ENCODE data around the gene SRGN.
"Not testable (repeated sequence)": the region's sequence is repeated elsewhere in the genome, so short reads cannot be mapped to it uniquely, and the experiment has no call there.

Gene SRGN, protein sequence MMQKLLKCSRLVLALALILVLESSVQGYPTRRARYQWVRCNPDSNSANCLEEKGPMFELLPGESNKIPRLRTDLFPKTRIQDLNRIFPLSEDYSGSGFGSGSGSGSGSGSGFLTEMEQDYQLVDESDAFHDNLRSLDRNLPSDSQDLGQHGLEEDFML

DNA sequence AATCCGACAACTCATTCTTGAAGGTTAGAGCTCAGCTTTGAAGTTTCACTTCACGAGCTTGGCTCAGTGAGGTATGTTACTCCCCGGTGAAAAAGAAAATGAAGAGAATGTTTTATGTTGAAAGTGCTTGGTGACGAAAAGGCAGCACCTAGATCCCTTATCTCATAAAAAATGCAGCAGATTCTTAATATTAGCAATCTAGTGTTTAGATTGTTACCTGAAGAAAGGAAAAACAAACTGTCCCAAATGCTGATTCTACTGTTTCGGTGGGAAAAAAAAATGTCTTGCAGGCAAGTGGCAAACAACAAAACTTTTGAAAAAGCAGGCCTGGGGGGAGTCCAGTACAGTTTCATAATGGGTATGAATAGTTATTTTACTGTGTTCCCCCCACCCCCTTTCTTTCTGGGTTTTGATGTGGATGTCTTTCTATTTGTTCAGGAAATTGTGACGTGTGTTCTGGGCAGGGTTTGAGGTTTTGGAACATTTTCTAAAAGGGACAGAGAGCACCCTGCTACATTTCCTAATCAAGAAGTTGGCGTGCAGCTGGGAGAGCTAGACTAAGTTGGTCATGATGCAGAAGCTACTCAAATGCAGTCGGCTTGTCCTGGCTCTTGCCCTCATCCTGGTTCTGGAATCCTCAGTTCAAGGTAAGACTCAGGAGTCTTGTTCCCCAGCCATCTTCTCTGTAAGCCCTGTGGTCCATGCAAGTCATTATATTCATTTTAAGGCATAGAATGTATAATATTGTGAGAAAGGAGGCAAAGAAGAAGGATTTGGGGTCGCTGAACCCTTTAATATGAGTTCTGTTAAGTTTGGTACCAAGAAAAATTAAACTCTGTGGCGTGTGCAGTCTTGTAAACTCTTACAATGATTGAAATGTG lies at the start of gene SRGN:
SRGN (plus strand) TSS at position 514 of the 881 bp plus-strand sequence; CDS start at position 569, 55 bp downstream.
- Histone ChIP-seq H3K79me2 (ENCODE audit: low read length) (peaks cover 47% of the 10 kb centered on the region), H3K9ac (ENCODE audit: low read length) (peak within 1 kb of the TSS; percentile 95), H3K4me2 (ENCODE audit: low read depth, low read length) (peak within 1 kb of the TSS; percentile 97), H2AFZ (ENCODE audit: low read length) (peak within 1 kb of the TSS; percentile 46; the same call in 1 of the 2 replicates), H3K27me3 (replicated peaks; ENCODE audit: insufficient read depth, low read length) (no peaks in the 10 kb centered on the region), H3K4me1 (ENCODE audit: low read length) (peaks cover 26% of the 10 kb centered on the region), H3K9me2 (replicated peaks; ENCODE audit: insufficient read depth, low read length) (no peaks in the 10 kb centered on the region), H4K20me1 (ENCODE audit: insufficient read depth, low read length) (no peaks in the 10 kb centered on the region), H3K27ac (ENCODE audit: low read length) (peak within 1 kb of the TSS; percentile 95), H3K4me3 (ENCODE audit: low read length) (peak within 1 kb of the TSS; percentile 77), H3K36me3 (replicated peaks; ENCODE audit: insufficient read depth, low read length) (no peaks in the 10 kb centered on the region), H3F3A (ENCODE audit: insufficient read depth, low read length) (peaks cover 53% of the 10 kb centered on the region), H3K9me3 (replicated peaks; ENCODE audit: insufficient read depth, low read length) (no peaks in the 10 kb centered on the region)
- peak; percentile 97 for DNase-seq
- TF ChIP-seq, protein P1, sequence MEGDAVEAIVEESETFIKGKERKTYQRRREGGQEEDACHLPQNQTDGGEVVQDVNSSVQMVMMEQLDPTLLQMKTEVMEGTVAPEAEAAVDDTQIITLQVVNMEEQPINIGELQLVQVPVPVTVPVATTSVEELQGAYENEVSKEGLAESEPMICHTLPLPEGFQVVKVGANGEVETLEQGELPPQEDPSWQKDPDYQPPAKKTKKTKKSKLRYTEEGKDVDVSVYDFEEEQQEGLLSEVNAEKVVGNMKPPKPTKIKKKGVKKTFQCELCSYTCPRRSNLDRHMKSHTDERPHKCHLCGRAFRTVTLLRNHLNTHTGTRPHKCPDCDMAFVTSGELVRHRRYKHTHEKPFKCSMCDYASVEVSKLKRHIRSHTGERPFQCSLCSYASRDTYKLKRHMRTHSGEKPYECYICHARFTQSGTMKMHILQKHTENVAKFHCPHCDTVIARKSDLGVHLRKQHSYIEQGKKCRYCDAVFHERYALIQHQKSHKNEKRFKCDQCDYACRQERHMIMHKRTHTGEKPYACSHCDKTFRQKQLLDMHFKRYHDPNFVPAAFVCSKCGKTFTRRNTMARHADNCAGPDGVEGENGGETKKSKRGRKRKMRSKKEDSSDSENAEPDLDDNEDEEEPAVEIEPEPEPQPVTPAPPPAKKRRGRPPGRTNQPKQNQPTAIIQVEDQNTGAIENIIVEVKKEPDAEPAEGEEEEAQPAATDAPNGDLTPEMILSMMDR (IDR thresholded peaks at IDR 0.05; ENCODE audit: low read length), result no peak
- no peak for TF ChIP-seq EZH2 (optimal IDR thresholded peaks at IDR 0.05; ENCODE audit: low read depth, low read length)
- no peak for TF ChIP-seq EZH2phosphoT487 (IDR thresholded peaks at IDR 0.05; ENCODE audit: low read length)

DNA sequence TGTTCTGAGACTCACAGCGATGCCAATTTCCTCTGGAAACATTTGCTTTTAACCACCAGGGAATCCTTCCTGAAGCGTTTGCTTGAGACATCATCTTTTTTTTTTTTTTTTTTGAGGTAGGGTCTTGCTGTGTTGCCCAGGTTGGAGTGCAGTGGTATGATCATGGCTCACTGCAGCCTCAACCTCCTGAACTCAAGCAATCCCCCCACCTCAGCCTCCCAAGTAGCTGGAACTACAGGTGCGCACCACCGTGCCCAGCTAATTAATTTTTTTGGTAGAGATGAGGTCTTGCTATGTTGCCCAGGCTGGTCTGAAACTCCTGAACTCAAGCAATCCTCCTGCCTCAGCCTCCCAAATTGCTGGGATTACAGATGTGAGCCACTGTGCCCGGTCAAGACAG lies 47.0 kb upstream of the SRGN start:
- H3K27me3 ChIP-seq (replicated peaks; ENCODE audit: insufficient read depth, low read length); H3K27ac ChIP-seq (ENCODE audit: low read length); H3K9me2 ChIP-seq (replicated peaks; ENCODE audit: insufficient read depth, low read length); H3K9ac ChIP-seq (ENCODE audit: low read length); H3K4me2 ChIP-seq (ENCODE audit: low read depth, low read length); H3K79me2 ChIP-seq (ENCODE audit: low read length); H4K20me1 ChIP-seq (ENCODE audit: insufficient read depth, low read length); H2AFZ ChIP-seq (ENCODE audit: low read length); DNase-seq; H3K4me3 ChIP-seq (ENCODE audit: low read length); H3K36me3 ChIP-seq (replicated peaks; ENCODE audit: insufficient read depth, low read length); H3K9me3 ChIP-seq (replicated peaks; ENCODE audit: insufficient read depth, low read length): not testable (repeated sequence)
- Histone ChIP-seq H3F3A (ENCODE audit: insufficient read depth, low read length) (peaks cover 10% of the 10 kb centered on the region), H3K4me1 (ENCODE audit: low read length) (peaks cover 14% of the 10 kb centered on the region)

DNA sequence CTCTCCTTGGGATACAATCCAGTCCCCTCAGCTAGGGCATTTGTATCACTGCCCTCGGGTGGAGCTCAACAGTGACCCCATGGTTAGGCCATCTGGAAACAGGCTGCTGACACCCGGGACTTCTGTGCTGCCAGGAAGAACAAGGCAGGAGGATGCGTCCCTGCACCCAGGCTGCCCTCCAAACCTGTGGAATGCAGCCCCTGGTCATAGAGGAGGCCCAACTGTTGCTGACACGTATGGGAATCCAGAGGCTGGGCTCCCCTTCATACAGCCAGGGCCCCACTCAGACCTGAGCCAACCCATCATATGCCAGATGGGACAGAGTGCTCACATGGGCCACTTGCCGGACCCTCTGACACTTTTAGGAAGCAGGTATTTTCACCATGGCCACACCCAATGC lies 45.5 kb upstream of the SRGN start:
- Histone ChIP-seq H3K9me3 (replicated peaks; ENCODE audit: insufficient read depth, low read length) (no peaks in the 10 kb centered on the region), H3K4me3 (ENCODE audit: low read length) (no peak overlapping the region), H3K27ac (ENCODE audit: low read length) (no peak overlapping the region), H3K4me2 (ENCODE audit: low read depth, low read length) (no peak overlapping the region), H3K79me2 (ENCODE audit: low read length) (no peaks in the 10 kb centered on the region), H3K4me1 (ENCODE audit: low read length) (peaks cover 20% of the 10 kb centered on the region), H2AFZ (ENCODE audit: low read length) (no peak overlapping the region), H3K36me3 (replicated peaks; ENCODE audit: insufficient read depth, low read length) (no peaks in the 10 kb centered on the region), H4K20me1 (ENCODE audit: insufficient read depth, low read length) (no peaks in the 10 kb centered on the region), H3F3A (ENCODE audit: insufficient read depth, low read length) (peaks cover 13% of the 10 kb centered on the region), H3K9ac (ENCODE audit: low read length) (no peak overlapping the region), H3K27me3 (replicated peaks; ENCODE audit: insufficient read depth, low read length) (no peaks in the 10 kb centered on the region), H3K9me2 (replicated peaks; ENCODE audit: insufficient read depth, low read length) (no peaks in the 10 kb centered on the region)
- TF ChIP-seq EZH2phosphoT487 (IDR thresholded peaks at IDR 0.05; ENCODE audit: low read length) (no peak), EZH2 (optimal IDR thresholded peaks at IDR 0.05; ENCODE audit: low read depth, low read length) (no peak)
- TF ChIP-seq, protein P1 (IDR thresholded peaks at IDR 0.05; ENCODE audit: low read length), result no peak
- no peak for DNase-seq

DNA sequence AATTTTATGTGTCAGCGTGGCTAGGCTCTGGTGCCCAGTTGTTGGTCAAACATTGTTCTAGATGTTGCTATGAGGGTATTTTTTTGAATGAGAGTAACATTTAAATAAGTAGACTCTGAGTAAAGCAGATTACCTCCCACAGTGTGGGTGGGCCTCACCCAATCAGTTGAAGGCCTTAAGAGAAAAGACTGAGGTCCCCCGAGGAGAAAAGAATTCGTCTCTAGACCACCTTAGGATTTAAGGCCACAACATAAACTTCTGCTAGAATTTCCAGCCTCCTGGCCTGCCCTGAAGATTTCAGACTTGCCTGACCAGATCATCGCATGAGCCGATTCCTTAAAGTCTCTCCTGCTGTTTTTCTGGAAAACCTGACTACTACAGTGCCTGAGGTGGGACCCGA lies 45.1 kb upstream of the SRGN start:
- no peak overlapping the region for H3K9ac ChIP-seq (ENCODE audit: low read length)
- no peaks in the 10 kb centered on the region for H3K9me3 ChIP-seq (replicated peaks; ENCODE audit: insufficient read depth, low read length)
- H3K4me1 ChIP-seq (ENCODE audit: low read length), result peaks cover 20% of the 10 kb centered on the region
- no peaks in the 10 kb centered on the region for H3K27me3 ChIP-seq (replicated peaks; ENCODE audit: insufficient read depth, low read length)
- H4K20me1 ChIP-seq (ENCODE audit: insufficient read depth, low read length), result no peaks in the 10 kb centered on the region
- no peaks in the 10 kb centered on the region for H3K79me2 ChIP-seq (ENCODE audit: low read length)
- no peaks in the 10 kb centered on the region for H3K36me3 ChIP-seq (replicated peaks; ENCODE audit: insufficient read depth, low read length)
- DNase-seq, result no peak
- H2AFZ ChIP-seq (ENCODE audit: low read length), result no peak overlapping the region
- no peaks in the 10 kb centered on the region for H3K9me2 ChIP-seq (replicated peaks; ENCODE audit: insufficient read depth, low read length)
- no peak overlapping the region for H3K4me2 ChIP-seq (ENCODE audit: low read depth, low read length)
- TF ChIP-seq EZH2 (optimal IDR thresholded peaks at IDR 0.05; ENCODE audit: low read depth, low read length) (no peak), EZH2phosphoT487 (IDR thresholded peaks at IDR 0.05; ENCODE audit: low read length) (no peak)
- TF ChIP-seq, protein P1 (IDR thresholded peaks at IDR 0.05; ENCODE audit: low read length), result no peak
- no peak overlapping the region for H3K27ac ChIP-seq (ENCODE audit: low read length)
- H3K4me3 ChIP-seq (ENCODE audit: low read length), result no peak overlapping the region
- H3F3A ChIP-seq (ENCODE audit: insufficient read depth, low read length), result peaks cover 13% of the 10 kb centered on the region
